ENCODE data around the gene FBRS.

DNA sequence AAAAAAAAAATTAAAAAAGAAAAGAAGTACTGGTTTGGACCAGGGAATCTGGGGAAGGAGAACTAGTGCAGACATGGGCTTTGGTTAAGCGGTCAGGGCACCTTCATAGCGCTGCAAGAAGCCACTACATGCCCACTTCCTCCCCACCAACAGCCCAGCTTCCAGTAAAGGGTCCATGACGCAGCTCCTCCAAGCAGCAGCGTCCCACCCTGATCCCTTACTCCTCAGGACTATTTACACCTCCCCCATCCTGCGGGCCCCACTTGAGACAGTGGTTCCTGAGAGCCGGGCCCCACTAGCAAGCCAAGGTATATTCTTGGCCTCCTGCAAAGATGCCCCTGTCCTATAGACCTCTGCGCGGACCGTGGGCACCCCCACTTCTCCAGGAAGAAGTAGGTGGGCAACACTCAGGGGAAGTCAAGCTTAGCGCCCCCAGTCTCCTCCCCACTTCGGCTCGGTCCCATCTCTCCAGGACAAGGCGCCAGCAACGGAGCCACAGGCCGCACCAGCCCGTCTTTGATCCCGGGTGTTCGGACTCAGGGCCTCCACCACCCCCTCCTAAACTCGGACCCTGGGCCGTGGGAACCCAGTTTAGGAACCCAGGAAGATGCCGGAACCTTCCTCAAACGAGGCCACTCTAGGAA is 8.4 kb upstream of the FBRS start:
- TF ChIP-seq, protein P1, sequence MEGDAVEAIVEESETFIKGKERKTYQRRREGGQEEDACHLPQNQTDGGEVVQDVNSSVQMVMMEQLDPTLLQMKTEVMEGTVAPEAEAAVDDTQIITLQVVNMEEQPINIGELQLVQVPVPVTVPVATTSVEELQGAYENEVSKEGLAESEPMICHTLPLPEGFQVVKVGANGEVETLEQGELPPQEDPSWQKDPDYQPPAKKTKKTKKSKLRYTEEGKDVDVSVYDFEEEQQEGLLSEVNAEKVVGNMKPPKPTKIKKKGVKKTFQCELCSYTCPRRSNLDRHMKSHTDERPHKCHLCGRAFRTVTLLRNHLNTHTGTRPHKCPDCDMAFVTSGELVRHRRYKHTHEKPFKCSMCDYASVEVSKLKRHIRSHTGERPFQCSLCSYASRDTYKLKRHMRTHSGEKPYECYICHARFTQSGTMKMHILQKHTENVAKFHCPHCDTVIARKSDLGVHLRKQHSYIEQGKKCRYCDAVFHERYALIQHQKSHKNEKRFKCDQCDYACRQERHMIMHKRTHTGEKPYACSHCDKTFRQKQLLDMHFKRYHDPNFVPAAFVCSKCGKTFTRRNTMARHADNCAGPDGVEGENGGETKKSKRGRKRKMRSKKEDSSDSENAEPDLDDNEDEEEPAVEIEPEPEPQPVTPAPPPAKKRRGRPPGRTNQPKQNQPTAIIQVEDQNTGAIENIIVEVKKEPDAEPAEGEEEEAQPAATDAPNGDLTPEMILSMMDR (IDR thresholded peaks at IDR 0.05 in 4 of 5, conservative IDR thresholded peaks at IDR 0.05 in 1 of 5) = no peak
- TF ChIP-seq POLR2A (IDR thresholded peaks at IDR 0.05) = no peak
